Left lung (tissue), 10 donors: ENCODE measurements around the gene NUPR2. TPM values are rescaled to one million over a fixed set of nuclear protein-coding genes. Genes with fewer than 3 reads are reported as not detected.
A peak's percentile ranks its signal among the peaks of the same experiment; 100 is the strongest.
"Not testable (repeated sequence)": the region's sequence is repeated elsewhere in the genome, so short reads cannot be mapped to it uniquely, and the experiment has no call there.

Source experiments
- ATAC-seq: fragments of 200-7000 bp; cut with Tn5 transposase; one replicate; pipeline ENCODE4 v1.9.1; 2020; ENCODE audit warnings: moderate library complexity
- DNase-seq, 4 donors: peaks; one replicate each; pipeline ENCODE4 v3.0.0-alpha.2; 2013 to 2020
- H3K27ac ChIP-seq, 2 donors: fragments of 200-600 bp; sonication (generic) in 1 of 2; one replicate each; pipeline versions ENCODE4 v1.5.0 to v1.8.0; 2020 to 2021
- H3K27me3 ChIP-seq, 2 donors: fragments of 200-600 bp; sonication (generic) in 1 of 2; one replicate each; pipeline versions ENCODE4 v1.5.0 to v1.8.0; 2020 to 2021
- H3K36me3 ChIP-seq, 2 donors: fragments of 200-600 bp; sonication (generic) in 1 of 2; one replicate each; pipeline versions ENCODE4 v1.5.0 to v1.8.0; 2020 to 2021
- H3K4me1 ChIP-seq, 2 donors: fragments of 200-600 bp; one replicate each; pipeline ENCODE4 v1.8.0; 2021
- H3K4me3 ChIP-seq, 2 donors: fragments of 200-600 bp; sonication (generic) in 1 of 2; one replicate each; pipeline versions ENCODE4 v1.5.0 to v1.8.0; 2020 to 2021; ENCODE audit warnings: mild to moderate bottlenecking in 1 of 2
- H3K9me3 ChIP-seq, 2 donors: fragments of 200-600 bp; sonication (generic) in 1 of 2; one replicate each; pipeline versions ENCODE4 v1.5.0 to v1.8.0; 2020 to 2021
- intact Hi-C, 2 donors: fragments of 100-400 bp; cut with DNase I; formaldehyde crosslinking; loops; one replicate each; pipeline versions ENCODE4 v1.11.2 to v1.14.2; 2022
- polyA plus RNA-seq, 6 donors: library from polyadenylated mRNA; unstranded; fragments of 120-200 nt; gene quantifications; one replicate each; pipeline ENCODE4 v1.2.1, GENCODE V29; 2013; ENCODE audit not compliant: insufficient read length in 6 of 6
- total RNA-seq, 2 donors: library from RNA; stranded (reverse); fragmentation: NEBNext Ultra II Directional; extraction: Animal tissue kit (Norgen Biotek cat#: 25700); gene quantifications; one replicate each; pipeline ENCODE4 v1.2.1, GENCODE V29; 2021
- TF ChIP-seq, protein P1 (sequence below), 2 donors: fragments of 200-600 bp; sonication (generic) in 1 of 2; IDR thresholded peaks; one replicate each; pipeline versions ENCODE4 v1.5.0 to v1.8.0; 2021; ENCODE audit warnings: antibody characterized with exemption in 2 of 2
- donor health status: DM: no; HTN: yes; CAD: no.
- donor health status: DM: no; HTN: no; CAD: no.

NUPR2 gene
- total and polyA plus RNA-seq, 8 donors, result 0.99 to 4.6 (median 4.0) TPM

DNA sequence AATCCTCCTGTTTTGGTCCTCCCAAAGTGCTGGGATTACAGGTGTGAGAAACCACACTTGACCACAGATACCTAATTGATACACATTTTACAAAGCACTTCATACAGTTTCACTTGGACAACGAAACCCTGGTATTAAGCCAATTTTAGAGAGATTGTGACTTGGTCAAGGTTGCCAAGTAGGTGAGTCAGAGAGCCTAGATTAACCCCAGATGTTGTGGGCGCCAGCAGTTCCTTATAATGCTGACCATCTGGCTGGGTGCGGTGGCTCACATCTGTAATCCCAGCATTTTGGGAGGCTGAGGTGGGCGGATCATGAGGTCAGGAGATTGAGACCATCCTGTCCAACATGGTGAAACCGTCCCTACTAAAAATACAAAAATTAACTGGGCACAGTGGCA is 18.5 kb downstream of the NUPR2 start:
- H3K36me3 ChIP-seq, result peaks cover 0 to 57% of the 10 kb centered on the region in 2 donors
- TF ChIP-seq, protein P1, sequence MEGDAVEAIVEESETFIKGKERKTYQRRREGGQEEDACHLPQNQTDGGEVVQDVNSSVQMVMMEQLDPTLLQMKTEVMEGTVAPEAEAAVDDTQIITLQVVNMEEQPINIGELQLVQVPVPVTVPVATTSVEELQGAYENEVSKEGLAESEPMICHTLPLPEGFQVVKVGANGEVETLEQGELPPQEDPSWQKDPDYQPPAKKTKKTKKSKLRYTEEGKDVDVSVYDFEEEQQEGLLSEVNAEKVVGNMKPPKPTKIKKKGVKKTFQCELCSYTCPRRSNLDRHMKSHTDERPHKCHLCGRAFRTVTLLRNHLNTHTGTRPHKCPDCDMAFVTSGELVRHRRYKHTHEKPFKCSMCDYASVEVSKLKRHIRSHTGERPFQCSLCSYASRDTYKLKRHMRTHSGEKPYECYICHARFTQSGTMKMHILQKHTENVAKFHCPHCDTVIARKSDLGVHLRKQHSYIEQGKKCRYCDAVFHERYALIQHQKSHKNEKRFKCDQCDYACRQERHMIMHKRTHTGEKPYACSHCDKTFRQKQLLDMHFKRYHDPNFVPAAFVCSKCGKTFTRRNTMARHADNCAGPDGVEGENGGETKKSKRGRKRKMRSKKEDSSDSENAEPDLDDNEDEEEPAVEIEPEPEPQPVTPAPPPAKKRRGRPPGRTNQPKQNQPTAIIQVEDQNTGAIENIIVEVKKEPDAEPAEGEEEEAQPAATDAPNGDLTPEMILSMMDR (IDR thresholded peaks at IDR 0.05), result no peak
- H3K27me3 ChIP-seq, result no peaks in the 10 kb centered on the region
- H3K4me3 ChIP-seq, result no peak overlapping the region
- intact Hi-C loops, result no loop called here
- H3K4me1 ChIP-seq, result peaks cover 3 to 6% of the 10 kb centered on the region in 2 donors
- H3K27ac ChIP-seq, result no peak overlapping the region
- no peaks in the 10 kb centered on the region for H3K9me3 ChIP-seq
- ATAC-seq (peak; percentile 33), DNase-seq (no peak)

DNA sequence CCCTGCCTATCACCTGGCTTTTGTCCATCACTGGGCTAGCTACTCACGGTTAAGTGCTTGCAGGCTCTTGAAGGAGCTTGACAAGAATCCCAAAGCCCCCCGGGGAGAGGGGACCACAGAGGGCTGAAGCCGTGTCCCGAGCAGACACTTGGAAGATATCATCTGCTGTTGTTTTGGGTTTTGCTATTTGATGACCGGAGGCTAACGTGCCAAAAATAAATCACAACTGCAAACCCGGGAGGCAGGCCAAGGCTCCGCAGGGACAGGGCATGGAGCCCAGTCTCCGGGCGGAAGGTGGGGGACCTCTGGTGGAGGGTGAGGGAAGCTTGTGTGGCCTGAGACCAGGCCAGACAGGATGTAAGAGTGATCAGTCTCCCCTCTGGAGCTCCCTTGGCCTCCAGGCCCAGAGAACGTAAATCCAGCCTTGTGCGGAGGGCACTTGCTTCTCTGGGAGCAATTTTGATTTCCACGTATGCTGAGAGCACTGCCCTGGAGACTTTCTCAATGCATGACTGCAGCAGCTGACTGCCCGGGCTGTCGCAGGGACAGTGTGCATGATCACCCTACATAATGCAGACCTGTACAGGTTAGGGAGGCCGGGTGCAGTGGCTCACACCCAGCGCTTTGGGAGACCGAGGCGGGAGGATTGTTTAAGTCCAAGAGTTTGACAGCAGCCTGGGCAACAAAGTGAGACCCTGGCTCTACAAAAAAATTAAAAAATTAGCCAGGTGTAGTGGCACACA is 23.3 kb downstream of the NUPR2 start, which contains the start of gene PHKG1:
TSS of gene PHKG1 (minus strand) at position 164 of the 743 bp plus-strand sequence. CDS start 4,011 bp downstream, outside the sequence.
- Histone ChIP-seq H3K4me3 (no peak within 1 kb of the TSS), H3K27me3 (no peaks in the 10 kb centered on the region), H3K9me3 (no peaks in the 10 kb centered on the region), H3K36me3 (peaks cover 0 to 13% of the 10 kb centered on the region in 2 donors), H3K4me1 (peaks cover 7 to 8% of the 10 kb centered on the region in 2 donors), H3K27ac (no peak within 1 kb of the TSS)
- TF ChIP-seq, protein P1 (IDR thresholded peaks at IDR 0.05), result peak; percentile 45 to 47
- peak; percentile 97 for ATAC-seq
- intact Hi-C loops, result no loop called here
- DNase-seq, result peak; percentile 62 to 93 (median 82)

DNA sequence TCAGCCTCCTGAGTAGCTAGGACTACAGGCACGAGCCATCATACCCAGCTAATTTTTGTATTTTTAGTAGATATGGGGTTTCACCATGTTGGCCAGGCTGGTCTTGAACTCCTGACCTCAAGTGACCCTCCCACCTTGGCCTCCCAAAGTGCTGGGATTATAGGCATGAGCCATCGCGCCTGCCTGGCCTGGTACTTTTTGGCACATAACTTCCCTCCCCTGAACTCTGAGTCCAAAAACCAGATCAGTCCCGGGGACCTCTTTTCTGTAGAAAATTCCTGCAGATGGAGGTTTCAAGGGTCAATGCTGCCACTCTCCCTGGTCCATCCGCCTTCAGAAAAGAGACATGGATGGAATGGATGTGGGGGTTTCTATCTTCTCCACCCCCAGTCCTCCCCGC is 23.8 kb downstream of the NUPR2 start:
- not testable (repeated sequence) for H3K4me3 ChIP-seq

DNA sequence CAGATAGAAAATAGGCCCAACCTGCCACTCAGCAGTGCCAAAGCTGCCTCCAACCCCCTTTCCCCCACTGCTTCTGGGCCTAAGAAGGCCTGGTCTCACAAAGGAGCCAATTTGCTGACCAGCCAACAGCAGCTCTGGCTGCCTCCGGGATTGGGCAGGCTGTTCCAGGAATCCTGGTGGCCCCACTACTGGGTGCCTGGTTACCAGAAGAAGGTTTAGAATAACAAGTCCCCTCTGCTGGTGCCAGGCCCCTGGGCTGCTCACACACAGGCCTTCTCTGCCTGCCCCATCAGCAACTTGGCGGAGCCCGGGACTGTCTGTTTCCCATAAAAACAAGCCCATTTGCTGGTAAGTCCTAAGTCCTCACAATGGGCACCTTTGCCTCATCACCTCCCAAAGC is 24.6 kb downstream of the NUPR2 start:
- ATAC-seq, result no peak
- intact Hi-C loops, result no loop called here
- Histone ChIP-seq H3K4me3 (no peak overlapping the region), H3K4me1 (peaks cover 7 to 8% of the 10 kb centered on the region in 2 donors), H3K9me3 (no peaks in the 10 kb centered on the region), H3K36me3 (peaks cover 0 to 14% of the 10 kb centered on the region in 2 donors), H3K27ac (no peak overlapping the region), H3K27me3 (no peaks in the 10 kb centered on the region)
- DNase-seq, result no peak
- TF ChIP-seq, protein P1 (IDR thresholded peaks at IDR 0.05), result no peak

More for the DNA sequence above, 23.8 kb downstream of the NUPR2 start:
- peaks cover 0 to 14% of the 10 kb centered on the region in 2 donors for H3K36me3 ChIP-seq
- H3K27ac ChIP-seq, DNase-seq, H3K4me1 ChIP-seq, H3K9me3 ChIP-seq, intact Hi-C loops, H3K27me3 ChIP-seq, ATAC-seq: not testable (repeated sequence)

DNA sequence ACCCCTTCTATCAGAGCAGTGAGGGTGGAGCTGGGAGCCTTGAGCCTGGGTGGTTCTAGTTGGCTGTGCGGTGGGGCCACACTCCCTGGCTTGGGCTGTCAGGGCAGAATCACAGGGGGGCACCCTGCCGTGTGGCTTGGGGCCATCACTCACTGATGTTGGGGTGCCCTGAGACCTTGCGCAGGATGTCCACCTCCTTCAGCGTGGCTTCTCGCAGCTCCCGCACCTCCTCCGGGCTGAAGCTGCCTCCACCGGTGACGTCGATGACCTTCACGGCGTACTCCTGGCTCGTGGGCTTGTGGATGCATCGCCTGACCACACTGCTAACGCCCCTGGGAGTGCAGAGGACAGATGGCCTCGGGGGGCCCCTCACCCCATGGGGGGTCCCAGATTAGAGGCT is 28.8 kb downstream of the NUPR2 start:
- peaks cover 0 to 17% of the 10 kb centered on the region in 2 donors for H3K36me3 ChIP-seq
- no peaks in the 10 kb centered on the region for H3K27me3 ChIP-seq
- TF ChIP-seq, protein P1 (IDR thresholded peaks at IDR 0.05), result no peak
- ATAC-seq (no peak), DNase-seq (no peak)
- no peak overlapping the region for H3K27ac ChIP-seq
- no peaks in the 10 kb centered on the region for H3K9me3 ChIP-seq
- H3K4me1 ChIP-seq, result peaks cover 0 to 1% of the 10 kb centered on the region in 2 donors
- intact Hi-C loops, result no loop called here
- H3K4me3 ChIP-seq, result no peak overlapping the region
